ENCODE data around the gene CD180.

The CD180 gene

GRCh38 chr5:67201897-67202549, 5.4 kb upstream of the CD180 start:
- no peak for DNase-seq (ENCODE audit: low spot score)
- ChIA-PET CTCF (no interaction called here), POLR2A (ENCODE audit: low non-redundant PET) (interaction anchor here (0.7 kb wide), 1 partner anchor 651 kb away, joined by 7 read pairs; no protein-coding TSS in a partner anchor)
- TF ChIP-seq, protein P1, sequence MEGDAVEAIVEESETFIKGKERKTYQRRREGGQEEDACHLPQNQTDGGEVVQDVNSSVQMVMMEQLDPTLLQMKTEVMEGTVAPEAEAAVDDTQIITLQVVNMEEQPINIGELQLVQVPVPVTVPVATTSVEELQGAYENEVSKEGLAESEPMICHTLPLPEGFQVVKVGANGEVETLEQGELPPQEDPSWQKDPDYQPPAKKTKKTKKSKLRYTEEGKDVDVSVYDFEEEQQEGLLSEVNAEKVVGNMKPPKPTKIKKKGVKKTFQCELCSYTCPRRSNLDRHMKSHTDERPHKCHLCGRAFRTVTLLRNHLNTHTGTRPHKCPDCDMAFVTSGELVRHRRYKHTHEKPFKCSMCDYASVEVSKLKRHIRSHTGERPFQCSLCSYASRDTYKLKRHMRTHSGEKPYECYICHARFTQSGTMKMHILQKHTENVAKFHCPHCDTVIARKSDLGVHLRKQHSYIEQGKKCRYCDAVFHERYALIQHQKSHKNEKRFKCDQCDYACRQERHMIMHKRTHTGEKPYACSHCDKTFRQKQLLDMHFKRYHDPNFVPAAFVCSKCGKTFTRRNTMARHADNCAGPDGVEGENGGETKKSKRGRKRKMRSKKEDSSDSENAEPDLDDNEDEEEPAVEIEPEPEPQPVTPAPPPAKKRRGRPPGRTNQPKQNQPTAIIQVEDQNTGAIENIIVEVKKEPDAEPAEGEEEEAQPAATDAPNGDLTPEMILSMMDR (conservative IDR thresholded peaks at IDR 0.05; ENCODE audit: low read depth) = no peak
- H3K27ac ChIP-seq = no peak overlapping the region

DNA sequence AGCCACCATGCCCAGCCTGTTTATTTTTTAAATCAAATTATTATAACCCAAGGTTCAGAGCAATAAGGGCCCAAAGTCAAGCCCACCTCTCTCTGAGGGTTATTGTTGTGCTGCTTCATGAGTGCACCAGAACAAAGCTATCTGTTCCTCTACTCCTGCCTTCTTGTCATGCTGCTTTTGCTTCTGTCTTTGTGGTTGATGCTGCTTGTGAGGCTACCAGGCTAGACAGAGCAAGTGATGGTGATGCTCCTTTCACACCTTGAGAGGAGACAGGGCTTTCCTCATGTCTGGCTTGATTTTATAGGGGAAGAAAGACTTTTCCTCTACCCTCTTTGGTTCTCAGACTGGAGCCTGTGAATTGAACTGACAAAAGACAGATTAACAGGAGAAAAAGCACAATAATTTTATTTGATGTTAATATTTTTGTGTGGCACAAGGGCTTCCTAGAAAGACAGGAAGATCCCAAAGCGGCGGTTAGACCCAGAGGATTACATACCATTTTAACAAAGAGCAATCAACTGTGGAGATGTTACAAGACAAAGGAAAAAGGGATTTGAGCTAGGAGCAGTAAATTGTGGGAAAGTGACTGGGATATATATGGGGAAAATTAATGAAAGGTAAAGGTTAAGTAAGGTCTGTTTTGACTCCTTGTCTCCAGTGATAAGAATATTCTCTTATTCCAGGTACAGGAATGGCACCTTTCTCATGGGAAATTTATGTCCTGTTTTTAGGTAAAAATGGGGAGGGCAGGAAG, 4.4 kb upstream of the CD180 start:
- ChIA-PET POLR2A (ENCODE audit: low non-redundant PET) (no interaction called here), CTCF (no interaction called here)
- no peak for DNase-seq (ENCODE audit: low spot score)
- TF ChIP-seq, protein P1 (conservative IDR thresholded peaks at IDR 0.05; ENCODE audit: low read depth) = no peak
- no peak overlapping the region for H3K27ac ChIP-seq

DNA sequence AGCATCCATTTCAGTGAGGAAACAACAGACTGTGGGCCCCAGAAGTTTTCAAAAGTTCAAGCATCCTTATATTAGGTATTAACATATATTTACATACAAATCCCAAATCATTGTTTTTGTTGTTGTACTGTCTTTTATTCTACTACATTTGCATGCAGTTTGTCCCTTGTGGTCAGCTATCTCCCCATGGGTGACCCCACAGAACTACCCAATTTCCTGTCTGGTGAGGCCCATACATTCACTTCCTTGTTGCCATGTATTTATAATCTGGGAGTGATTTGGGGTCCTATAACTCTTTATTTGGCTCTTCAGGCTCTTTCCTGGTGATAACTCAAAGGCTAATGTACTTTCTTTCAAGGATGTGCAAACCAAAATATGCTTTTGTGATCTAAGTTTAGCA, 3.3 kb upstream of the CD180 start:
- TF ChIP-seq, protein P1 (conservative IDR thresholded peaks at IDR 0.05; ENCODE audit: low read depth) = no peak
- CTCF ChIA-PET = interaction anchor here (0.7 kb wide), 1 partner anchor 157 kb away, joined by 3 read pairs; no protein-coding TSS in a partner anchor
- POLR2A ChIA-PET (ENCODE audit: low non-redundant PET) = no interaction called here
- no peak for DNase-seq (ENCODE audit: low spot score)
- H3K27ac ChIP-seq = no peak overlapping the region

DNA sequence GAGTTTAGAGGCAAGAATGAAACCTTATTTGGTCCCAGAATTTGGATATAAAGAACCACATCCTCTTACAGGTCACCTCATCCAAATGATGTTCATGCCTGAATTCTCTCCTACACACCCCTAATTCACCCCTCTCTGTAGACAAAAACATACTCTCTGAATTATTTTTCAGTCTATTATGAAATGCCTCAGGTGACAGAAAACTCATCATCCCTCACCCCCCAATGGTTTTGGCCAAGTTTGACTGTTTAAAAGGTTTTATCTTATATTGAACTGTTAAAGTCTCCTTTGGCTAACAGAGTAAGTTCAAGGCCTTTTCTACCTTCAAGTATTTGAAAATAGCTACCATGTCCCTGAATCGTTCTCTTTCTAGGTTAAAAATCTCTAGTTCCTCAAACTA, 2.3 kb upstream of the CD180 start:
- CTCF ChIA-PET = no interaction called here

GRCh38 chr5:67197536-67197935, 937 bp upstream of the CD180 start:
- H3K27ac ChIP-seq = no peak overlapping the region
- TF ChIP-seq, protein P1 (conservative IDR thresholded peaks at IDR 0.05; ENCODE audit: low read depth) = no peak
- no peak for DNase-seq (ENCODE audit: low spot score)
- ChIA-PET POLR2A (ENCODE audit: low non-redundant PET) (no interaction called here), CTCF (interaction anchor here (0.7 kb wide), 1 partner anchor 1693 kb away, joined by 4 read pairs; no protein-coding TSS in a partner anchor)

More for the DNA sequence above, 2.3 kb upstream of the CD180 start:
- H3K27ac ChIP-seq = no peak overlapping the region
- no peak for DNase-seq (ENCODE audit: low spot score)
- TF ChIP-seq, protein P1 (conservative IDR thresholded peaks at IDR 0.05; ENCODE audit: low read depth) = no peak
- POLR2A ChIA-PET (ENCODE audit: low non-redundant PET) = no interaction called here

- TF ChIP-seq, protein P1 (conservative IDR thresholded peaks at IDR 0.05; ENCODE audit: low read depth) = no peak
Measured at GRCh38 chr5:67195406-67196275, 958 bp downstream of the CD180 start.

More at GRCh38 chr5:67195406-67196275, 958 bp downstream of the CD180 start:
- no peak for DNase-seq (ENCODE audit: low spot score)
- ChIA-PET POLR2A (ENCODE audit: low non-redundant PET) (no interaction called here), CTCF (interaction anchor here (0.6 to 0.7 kb wide), 2 partner anchors 92 to 207 kb away, joined by 3 to 9 read pairs; no protein-coding TSS in a partner anchor)
- no peak overlapping the region for H3K27ac ChIP-seq
